Activated CD4-positive, CD25-positive, alpha-beta regulatory T cell treated with anti-CD3 and anti-CD28 coated beads, Interleukin-2, amount 50 U/mL, for 16 hours (primary cell): ENCODE results near the gene EHBP1L1.
"Not testable (repeated sequence)": the region's sequence is repeated elsewhere in the genome, so short reads cannot be mapped to it uniquely, and the experiment has no call there.

Experiments
- DNase-seq: peaks from one replicate; pipeline ENCODE4 v3.0.0-alpha.2; 2020; ENCODE audit warnings: low read depth, low spot score

Gene EHBP1L1

DNA sequence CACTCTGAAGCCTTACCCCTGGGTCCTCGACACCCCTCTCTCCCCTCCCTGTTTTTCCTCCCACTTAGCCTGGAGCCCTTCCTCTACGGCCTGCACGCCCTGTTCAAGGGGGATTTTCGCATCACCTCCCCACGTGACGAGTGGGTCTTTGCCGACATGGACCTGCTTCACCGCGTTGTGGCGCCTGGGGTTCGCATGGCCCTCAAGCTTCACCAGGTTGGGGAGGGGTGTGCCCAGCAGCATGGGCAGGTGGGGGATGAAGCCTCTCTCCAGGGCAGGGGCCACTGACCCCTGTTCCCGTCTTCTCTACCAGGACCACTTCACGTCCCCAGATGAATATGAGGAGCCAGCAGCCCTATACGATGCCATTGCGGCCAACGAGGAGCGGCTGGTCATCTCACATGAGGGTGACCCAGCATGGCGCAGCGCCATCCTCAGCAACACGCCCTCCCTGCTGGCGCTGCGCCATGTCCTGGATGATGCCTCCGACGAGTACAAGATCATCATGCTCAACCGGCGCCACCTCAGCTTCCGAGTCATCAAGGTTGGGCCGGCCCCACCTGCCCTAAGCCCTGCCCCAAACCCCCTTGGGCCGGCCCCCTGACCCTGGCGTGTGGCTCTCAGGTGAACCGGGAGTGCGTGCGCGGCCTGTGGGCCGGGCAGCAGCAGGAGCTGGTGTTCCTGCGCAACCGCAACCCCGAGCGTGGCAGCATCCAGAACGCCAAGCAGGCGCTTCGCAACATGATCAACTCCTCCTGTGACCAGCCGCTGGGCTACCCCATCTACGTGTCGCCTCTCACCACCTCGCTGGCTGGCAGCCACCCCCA lies 59.3 kb downstream of the EHBP1L1 start:
- no peak for DNase-seq

- no peak for DNase-seq
Observed at GRCh38 chr11:65636108-65637031, 60.5 kb downstream of the EHBP1L1 start.

- no peak for DNase-seq
Observed at GRCh38 chr11:65637032-65637557, 61.2 kb downstream of the EHBP1L1 start.

- peak; percentile 34 for DNase-seq
Observed at GRCh38 chr11:65637794-65638419, 62.1 kb downstream of the EHBP1L1 start, which contains the start of gene SIPA1. TSS of gene SIPA1 (plus strand) at chr11:65638101. CDS start at chr11:65640922, 2,821 bp downstream.

DNA sequence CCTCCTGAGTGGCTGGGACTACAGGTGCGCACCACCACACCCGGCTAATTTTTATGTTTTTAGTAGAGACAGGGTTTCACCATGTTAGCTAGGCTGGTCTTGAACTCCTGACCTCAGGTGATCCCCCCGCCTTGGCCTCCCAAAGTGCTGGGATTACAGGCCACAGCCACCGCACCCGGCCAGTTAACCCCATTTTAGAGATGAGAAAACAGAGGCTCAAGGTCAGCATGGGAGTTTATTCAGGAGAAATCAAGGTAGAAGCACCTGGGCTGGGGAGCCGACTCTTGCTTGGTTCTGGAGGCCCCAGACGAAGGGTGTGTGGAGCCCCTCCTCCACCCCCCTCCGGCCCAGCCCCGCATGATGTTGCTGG lies 63.4 kb downstream of the EHBP1L1 start:
- DNase-seq, result not testable (repeated sequence)

DNA sequence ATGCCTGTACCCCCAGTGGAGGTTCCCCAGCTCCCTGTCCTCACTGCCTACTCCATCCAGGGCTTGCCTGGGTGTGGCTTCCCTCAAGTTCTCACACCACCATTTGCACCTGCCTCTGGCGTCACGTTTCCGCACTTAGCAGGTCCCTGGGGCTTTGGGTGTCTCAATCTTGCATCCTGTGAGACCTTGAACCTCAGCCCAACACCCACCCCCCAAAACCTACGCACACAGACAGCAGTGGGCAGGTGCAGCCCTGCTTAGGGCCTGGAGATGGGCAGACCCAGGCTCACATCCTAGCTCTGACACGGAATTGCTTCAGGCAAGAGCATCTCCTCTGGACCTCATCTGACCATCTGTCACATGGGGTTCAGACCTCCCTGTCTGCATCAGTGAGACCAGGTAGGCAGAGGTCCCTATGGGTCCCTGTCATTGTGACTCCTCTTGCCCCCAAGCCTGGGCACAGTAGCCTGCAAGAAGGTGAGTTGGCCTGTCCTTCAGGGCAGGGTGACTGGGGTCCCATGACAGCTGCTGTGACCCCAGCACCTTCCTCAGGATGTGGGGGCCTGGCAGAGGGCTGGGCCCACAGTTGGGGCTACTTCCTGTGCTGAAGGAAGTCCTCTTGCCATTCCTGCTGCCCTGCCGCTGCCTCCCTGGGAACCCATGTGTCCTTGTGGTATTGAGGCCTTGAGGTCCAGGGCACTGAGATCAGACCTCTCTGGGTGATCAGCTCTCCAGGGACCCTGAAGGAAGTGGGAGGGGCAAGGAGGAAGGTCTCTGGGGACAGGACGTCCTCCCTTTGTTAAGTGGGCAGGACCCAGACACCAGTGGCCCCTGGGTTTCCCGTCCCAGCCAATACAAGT lies 64.0 kb downstream of the EHBP1L1 start:
- DNase-seq, result peak; percentile 43

DNA sequence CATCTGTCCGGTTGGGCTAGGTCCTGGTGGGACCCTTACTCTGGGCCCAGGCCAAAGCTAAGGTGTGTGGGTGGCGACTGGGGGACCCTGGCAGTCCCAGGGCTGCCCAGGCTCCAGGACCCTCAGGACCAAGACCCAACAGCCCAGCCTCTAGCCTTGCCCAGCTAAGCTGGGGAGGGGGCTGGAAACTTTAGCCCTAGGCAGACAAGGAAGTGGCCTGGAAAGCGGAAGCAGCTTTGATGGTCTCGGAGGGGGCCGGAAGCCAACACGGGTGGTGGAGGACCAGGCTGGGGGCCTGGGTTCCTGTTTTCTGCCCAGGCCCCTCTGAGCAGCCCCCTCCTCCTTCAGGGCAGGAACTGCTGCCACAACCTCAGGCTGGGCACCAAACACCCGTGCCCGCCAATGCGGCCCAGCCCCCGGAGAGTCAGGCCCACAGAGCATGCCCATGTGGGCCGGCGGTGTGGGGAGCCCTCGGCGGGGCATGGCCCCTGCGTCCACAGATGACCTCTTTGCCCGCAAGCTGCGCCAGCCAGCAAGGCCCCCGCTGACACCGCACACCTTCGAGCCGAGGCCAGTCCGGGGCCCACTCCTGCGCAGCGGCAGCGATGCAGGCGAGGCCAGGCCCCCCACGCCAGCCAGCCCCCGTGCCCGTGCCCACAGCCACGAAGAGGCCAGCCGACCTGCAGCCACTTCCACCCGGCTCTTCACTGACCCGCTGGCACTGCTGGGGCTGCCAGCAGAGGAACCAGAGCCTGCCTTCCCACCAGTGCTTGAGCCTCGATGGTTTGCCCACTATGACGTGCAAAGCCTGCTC lies 64.8 kb downstream of the EHBP1L1 start:
- DNase-seq, result no peak

DNA sequence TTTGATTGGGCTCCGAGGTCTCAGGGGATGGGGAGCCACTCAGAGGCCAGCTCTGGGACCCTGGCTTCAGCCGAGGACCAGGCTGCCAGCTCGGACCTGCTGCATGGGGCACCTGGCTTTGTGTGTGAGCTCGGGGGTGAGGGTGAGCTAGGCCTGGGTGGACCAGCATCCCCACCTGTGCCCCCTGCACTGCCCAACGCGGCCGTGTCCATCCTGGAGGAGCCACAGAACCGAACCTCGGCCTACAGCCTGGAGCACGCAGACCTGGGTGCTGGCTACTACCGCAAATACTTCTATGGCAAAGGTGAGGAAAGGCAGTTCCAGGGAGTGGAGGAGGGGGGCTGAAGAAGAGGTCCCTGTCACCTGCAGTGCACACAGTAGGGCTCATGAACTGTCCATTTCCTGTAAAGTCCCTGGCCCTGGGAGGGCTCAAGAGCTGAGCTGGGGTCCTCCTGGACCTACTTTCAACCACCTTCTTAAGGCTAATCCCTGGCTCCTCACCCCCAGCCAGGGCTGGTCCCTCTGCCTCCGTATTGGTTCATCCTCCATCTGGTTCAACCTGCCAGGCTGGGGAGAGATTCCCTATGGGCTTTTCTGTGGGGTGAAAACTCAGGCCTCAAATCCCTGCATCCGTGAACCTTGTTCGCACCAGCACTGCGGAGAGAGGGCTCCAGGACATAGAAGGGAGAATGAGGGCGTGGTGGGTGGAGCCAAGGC lies 65.6 kb downstream of the EHBP1L1 start:
- DNase-seq, result no peak
